Esophagus muscularis mucosa (tissue), 4 donors: ENCODE results near the gene PDE1C.

Experiments
- CTCF ChIP-seq, 3 experiments: fragments of 200-600 bp in 2 of 3; fragments of 450-650 bp in 1 of 3; sonication (generic) in 2 of 3; IDR thresholded peaks; one replicate each; pipeline ENCODE4 v1.5.1; 2017 to 2019; ENCODE audit warnings: antibody characterized with exemption in 3 of 3, mild to moderate bottlenecking in 2 of 3, moderate library complexity in 1 of 3
- EP300 ChIP-seq: sonication (generic); formaldehyde crosslinking; IDR thresholded peaks from one replicate; pipeline ENCODE4 v1.6.1; 2017; ENCODE audit warnings: antibody characterized with exemption
- POLR2AphosphoS5 ChIP-seq, 2 donors: sonication (generic); formaldehyde crosslinking; IDR thresholded peaks; one replicate each; pipeline ENCODE4 v1.6.1; 2017; ENCODE audit warnings: antibody characterized with exemption in 2 of 2

DNA sequence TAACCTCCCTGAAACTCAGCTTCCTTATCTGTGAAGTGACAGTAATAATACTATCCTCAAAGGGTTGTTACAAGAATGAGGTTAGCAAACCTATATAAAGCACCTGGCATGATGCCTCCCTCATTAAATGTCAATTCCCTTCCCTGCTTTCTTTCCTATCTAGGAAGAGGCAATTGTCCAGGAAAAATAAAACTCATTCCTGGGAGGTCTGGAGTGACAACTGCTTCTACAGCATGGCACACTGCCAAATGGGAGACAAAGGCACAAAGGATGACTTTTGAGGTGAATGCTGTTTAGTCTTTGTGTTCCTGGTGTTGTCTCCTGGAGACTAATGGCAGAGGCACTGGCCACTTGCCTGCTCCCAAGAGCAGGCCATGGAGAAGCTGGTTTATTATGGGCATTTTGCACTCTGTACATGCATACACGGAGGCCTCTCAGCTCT, 32.2 kb upstream of the PDE1C start:
- no peak for TF ChIP-seq CTCF (IDR thresholded peaks at IDR 0.05)
- no peak for TF ChIP-seq EP300
- TF ChIP-seq POLR2AphosphoS5 (IDR thresholded peaks at IDR 0.05), result no peak
